HFFc6 (cell line): Measurements from ENCODE around the gene NTM. TPM values are rescaled to one million over a fixed set of nuclear protein-coding genes. Genes with fewer than 3 reads are reported as not detected.

Source experiments
- DNase-seq: peaks from one replicate; pipeline ENCODE4 v3.0.0-alpha.2; 2018
- H3K27ac Mint-ChIP-seq: 2 replicates; pipeline ENCODE4 v1.8.0; 2020; ENCODE audit warnings: mild to moderate bottlenecking, mixed read lengths
- H3K27me3 Mint-ChIP-seq: 2 replicates; pipeline ENCODE4 v1.8.0; 2021; ENCODE audit warnings: mild to moderate bottlenecking, moderate library complexity, mixed read lengths; ENCODE audit not compliant: insufficient read depth
- H3K36me3 Mint-ChIP-seq: 2 replicates; pipeline ENCODE4 v1.8.0; 2021; ENCODE audit warnings: low read depth, mixed read lengths
- H3K4me1 Mint-ChIP-seq: 2 replicates; pipeline ENCODE4 v1.8.0; 2020; ENCODE audit warnings: low read depth, mixed read lengths
- H3K4me3 Mint-ChIP-seq: 2 replicates; pipeline ENCODE4 v1.8.0; 2020; ENCODE audit warnings: mild to moderate bottlenecking, moderate library complexity, mixed read lengths
- H3K9me3 Mint-ChIP-seq: 2 replicates; pipeline ENCODE4 v1.8.0; 2020; ENCODE audit warnings: mild to moderate bottlenecking, mixed read lengths
- CTCF ChIP-seq: fragments of 200-600 bp; sonication (generic); IDR thresholded peaks from 2 replicates; pipeline ENCODE4 v1.5.0; 2021; ENCODE audit warnings: antibody characterized with exemption, mild to moderate bottlenecking
- total RNA-seq, 6 experiments: library from RNA; stranded (reverse); fragmentation: NEBNext Ultra II Directional; extraction: Animal tissue kit (Norgen Biotek cat#: 25700); gene quantifications; 2 replicates in 1 of 6; 3 replicates in 5 of 6; pipeline ENCODE4 v1.2.3, GENCODE V29; 2021

Gene NTM
- total RNA-seq, 6 experiments from 2014 or later, result 18.3 to 23.6 (median 21.7) TPM

DNA sequence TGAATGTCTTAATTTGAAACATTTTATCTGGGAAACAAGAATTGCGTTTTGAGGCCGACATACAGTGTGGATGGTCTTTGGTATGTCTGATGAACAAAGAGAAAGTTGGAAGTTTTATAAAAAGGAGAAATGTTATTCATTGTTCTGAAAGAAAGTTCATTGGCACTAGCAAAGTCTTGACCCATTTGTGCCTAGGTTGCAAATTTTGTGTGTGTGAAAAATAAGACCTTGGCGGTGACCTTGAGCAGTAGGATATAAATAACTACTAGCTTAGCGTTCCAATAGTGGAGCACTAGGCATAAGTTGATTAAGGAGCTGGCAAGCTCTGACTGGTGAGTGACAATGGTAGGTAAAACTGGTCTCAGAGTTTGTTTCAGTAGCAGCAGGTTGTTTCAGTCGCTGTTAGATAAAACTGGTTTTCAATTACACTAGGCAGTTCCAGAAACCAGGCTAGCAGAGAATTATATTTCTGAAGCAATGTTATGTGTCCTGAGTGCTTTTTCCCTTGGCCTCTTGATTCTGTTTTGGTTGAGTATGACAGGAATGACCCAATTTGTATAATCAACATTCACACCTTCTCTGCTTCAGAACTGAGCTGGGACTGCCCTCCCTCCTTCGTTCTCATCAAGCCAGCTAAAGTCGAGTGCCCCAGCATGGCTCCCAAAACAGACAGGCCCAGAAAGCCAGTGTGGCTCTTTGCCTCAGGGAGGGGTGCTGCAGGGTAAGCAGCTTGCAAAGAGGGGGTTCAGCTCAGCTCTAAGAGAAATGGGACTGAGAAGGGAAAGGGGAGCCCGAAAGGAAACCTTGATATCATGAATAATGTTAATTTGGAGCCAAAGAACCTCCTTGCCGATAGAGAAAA is 85.7 kb downstream of the NTM start:
- no peak for TF ChIP-seq CTCF

GRCh38 chr11:131457163-131457562 is 86.7 kb downstream of the NTM start:
- TF ChIP-seq CTCF, result no peak
- H3K27me3 Mint-ChIP-seq, result peaks cover 21% of the 10 kb centered on the region
- no peak overlapping the region for H3K27ac Mint-ChIP-seq
- H3K36me3 Mint-ChIP-seq, result no peaks in the 10 kb centered on the region
- no peaks in the 10 kb centered on the region for H3K9me3 Mint-ChIP-seq
- no peak for DNase-seq
- H3K4me1 Mint-ChIP-seq, result no peaks in the 10 kb centered on the region; the same call in 1 of the 2 replicates
- no peak overlapping the region for H3K4me3 Mint-ChIP-seq

More for the DNA sequence above, 85.7 kb downstream of the NTM start:
- peaks cover 15% of the 10 kb centered on the region for H3K27me3 Mint-ChIP-seq
- H3K9me3 Mint-ChIP-seq, result no peaks in the 10 kb centered on the region
- H3K4me3 Mint-ChIP-seq, result no peak overlapping the region
- H3K27ac Mint-ChIP-seq, result no peak overlapping the region
- no peaks in the 10 kb centered on the region; the same call in 1 of the 2 replicates for H3K4me1 Mint-ChIP-seq
- no peak for DNase-seq
- no peaks in the 10 kb centered on the region for H3K36me3 Mint-ChIP-seq

- H3K36me3 Mint-ChIP-seq, result no peaks in the 10 kb centered on the region
- no peak for DNase-seq
- H3K27me3 Mint-ChIP-seq, result peaks cover 22% of the 10 kb centered on the region
- no peaks in the 10 kb centered on the region; the same call in 1 of the 2 replicates for H3K4me1 Mint-ChIP-seq
- no peak overlapping the region for H3K4me3 Mint-ChIP-seq
- no peaks in the 10 kb centered on the region for H3K9me3 Mint-ChIP-seq
- TF ChIP-seq CTCF, result no peak
- no peak overlapping the region for H3K27ac Mint-ChIP-seq
Measured at GRCh38 chr11:131458421-131458820, 88.0 kb downstream of the NTM start.

DNA sequence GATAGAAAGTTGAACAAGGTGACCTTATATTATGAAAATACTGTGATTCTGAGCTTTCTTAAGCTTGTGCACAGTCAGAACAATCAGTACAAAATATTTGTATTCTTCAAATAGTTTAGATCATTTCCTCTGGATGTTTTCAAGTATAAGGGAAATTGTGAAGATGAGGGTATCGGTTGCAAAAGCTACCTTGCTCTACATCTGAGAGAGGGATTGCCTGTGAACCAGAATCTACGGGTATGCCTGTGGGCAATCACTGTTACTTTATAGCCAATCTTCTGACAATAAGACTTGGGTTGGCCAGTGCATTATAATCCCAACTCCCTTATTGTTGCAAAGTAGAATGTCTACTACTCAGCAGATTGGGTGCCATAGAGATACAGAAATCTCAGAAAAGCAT is 90.5 kb downstream of the NTM start:
- Mint-ChIP-seq H3K27me3 (peaks cover 40% of the 10 kb centered on the region), H3K36me3 (no peaks in the 10 kb centered on the region), H3K4me3 (no peak overlapping the region), H3K27ac (no peak overlapping the region), H3K4me1 (no peaks in the 10 kb centered on the region; the same call in 1 of the 2 replicates), H3K9me3 (no peaks in the 10 kb centered on the region)
- TF ChIP-seq CTCF, result no peak
- DNase-seq, result no peak

- no peaks in the 10 kb centered on the region for H3K9me3 Mint-ChIP-seq
- no peaks in the 10 kb centered on the region; the same call in 1 of the 2 replicates for H3K4me1 Mint-ChIP-seq
- H3K27me3 Mint-ChIP-seq, result peaks cover 35% of the 10 kb centered on the region
- no peak for DNase-seq
- no peak overlapping the region for H3K27ac Mint-ChIP-seq
- H3K36me3 Mint-ChIP-seq, result no peaks in the 10 kb centered on the region
- no peak overlapping the region for H3K4me3 Mint-ChIP-seq
- TF ChIP-seq CTCF, result no peak
Measured at GRCh38 chr11:131462622-131463021, 92.2 kb downstream of the NTM start.
